Measurements from ENCODE around the gene MEGF11.

The MEGF11 gene

DNA sequence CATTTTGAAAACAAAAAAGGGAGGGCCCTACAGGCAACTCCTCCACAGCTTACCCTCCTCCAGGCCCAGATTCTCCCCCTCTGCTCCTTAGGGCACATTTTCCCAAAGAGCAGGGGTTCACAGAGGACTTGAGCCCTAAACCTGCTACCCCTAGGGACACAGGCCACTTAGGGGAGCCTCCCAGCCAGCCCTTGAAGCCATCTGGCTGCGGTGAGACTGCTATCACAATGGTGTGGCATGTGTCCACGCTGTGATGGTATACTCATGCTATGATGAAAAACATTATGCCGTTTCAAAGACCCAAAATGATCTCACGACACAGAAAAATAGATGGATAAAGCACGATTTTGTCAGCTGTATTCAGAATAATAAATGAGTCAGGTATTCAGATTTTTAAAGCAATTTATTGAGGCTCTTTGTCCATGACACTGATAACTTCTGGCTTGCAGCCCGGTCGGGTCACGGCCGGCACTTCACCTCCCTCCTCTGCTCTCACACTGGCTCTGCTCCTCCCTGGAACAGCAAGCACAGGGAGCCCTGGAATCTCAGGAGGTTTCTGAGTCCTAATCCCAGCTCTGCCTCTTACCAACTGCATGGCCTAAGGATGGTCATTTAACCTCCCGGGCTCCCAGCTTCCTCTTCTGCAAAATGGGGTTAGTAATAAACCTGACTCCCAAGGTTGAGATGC lies 115.3 kb downstream of the MEGF11 start:
- DNase-seq, result no peak

DNA sequence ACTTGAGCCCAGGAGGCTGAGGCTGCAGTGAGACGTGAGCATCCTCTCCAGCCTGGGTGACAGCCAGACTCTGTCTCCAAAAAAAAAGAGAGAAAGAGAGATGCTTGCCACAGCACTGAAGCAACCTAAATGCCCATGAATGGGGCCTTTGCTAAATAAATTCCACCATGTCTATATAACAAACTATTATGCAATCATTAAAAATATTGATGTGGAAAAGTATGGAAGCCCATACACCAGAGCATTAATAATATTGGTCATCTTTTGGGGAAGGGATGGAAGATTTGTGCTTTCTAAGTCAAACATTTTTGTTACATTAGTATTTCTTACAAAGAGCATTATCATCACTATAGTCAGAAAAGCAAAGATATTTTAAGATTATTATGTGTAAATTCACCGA lies 116.6 kb downstream of the MEGF11 start:
- DNase-seq, result no peak

DNA sequence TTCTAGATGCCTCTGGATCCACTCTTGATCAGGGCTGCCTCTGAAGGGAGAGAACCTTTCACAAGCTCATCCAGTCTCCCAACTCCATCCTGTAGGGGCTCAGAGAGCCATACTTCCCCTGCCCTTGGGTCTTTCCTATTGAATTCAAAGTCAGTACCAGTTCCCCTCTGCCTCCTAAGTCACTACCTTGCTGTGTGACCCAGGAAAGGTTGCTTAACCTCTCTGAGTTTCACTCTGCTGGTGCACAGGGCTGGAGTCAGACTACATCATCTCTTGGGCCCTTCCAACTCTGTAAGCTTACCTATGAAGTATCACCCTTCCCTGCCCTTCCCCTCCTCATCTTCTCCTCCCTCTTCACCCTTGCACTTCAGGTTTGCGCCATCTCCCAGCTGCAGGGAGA lies 117.9 kb downstream of the MEGF11 start:
- no peak for DNase-seq

DNA sequence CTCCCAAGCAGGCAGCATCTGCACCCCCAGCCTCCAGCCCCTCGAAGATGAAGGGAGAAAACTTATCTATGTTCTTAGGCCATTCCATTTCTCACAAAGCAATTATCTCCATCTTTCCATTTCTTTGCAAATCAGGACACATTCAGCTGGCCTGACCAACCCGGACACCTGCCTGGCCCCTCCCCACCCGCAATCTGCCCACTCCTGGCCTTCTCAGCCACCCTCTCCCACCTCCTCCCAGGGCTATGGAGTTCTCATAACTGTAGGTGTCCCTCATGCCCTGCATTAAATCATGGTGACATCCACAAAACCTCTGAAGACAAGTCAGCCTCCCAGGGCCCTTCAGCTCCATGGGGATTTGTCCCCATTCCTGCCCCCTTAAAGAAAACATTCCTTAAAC lies 119.3 kb downstream of the MEGF11 start:
- DNase-seq, result no peak

DNA sequence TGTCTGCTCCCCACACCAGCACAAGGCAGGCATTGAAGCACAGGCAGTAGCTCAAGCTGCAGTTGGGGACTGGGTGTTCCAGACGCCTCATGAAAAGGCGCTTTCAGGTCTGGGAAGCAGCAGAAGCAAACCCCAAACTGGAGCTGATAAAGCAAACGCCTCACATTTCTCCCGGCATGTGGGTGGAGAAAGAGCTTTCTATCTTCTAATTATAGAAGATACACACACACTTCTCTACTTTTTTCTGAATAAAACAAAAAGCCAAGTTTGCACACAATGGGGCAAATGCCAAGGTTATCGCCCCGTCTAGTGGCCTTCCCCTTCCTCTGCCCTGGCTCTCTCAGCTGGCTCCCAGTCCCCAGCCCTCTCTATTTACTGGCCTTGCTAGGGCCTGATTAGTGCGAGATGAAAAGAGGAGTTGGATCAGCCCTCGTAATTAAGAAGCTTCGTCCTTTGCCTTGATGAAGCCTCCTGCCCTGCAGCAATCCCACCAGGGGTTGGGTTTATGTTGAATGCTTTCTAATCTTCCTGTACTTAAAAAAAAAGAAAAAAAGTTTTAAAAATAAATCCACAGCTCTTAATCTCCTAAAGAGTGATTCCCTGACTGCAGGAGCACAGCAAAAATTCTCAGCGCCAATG lies 120.2 kb downstream of the MEGF11 start:
- DNase-seq, result no peak

DNA sequence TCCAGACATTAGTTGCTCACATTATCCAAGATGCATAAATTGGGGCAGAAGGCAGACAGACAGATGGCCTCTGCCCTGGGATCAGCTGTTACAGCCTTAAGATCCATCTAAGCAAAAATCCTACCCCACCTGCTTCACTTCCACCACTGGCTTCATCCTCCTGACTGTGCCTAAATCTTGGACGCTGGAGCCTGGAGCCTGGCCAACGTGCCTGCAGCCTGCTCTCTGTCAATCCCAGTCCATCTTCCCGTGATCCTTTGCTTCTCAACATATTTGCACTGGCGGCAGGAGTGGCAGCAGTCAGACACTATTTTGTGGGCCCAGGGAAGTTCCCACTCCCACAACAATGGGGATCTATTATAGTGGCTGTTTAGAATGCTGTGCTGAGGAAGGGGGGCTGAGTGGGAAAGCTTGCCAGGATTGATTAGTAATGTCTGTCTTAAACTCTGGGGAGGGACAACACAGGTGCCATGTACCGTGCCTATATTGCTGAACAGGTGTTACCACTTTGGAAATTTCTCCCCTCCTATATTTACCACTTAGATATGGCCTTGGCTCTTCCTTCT lies 121.2 kb downstream of the MEGF11 start:
- no peak for DNase-seq

DNA sequence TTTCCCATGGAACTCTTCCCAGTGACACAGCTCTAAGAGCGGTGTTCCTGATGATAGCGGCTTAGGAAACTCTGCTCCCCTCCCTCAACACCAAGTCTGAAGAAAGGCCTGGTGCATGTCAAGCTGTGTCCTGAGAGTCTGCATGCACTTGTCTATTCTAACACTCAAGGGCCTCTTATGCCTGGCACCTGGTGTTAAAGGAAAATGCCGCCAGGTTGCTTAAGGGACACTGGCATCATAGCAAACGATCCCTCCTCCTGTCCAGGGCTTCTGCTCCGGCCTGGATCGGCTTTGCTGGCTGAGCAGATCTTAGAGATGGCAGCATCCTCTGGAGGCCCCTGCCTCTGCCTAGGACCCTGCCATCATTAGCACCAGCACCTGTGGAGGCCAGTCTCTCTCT lies 121.7 kb downstream of the MEGF11 start:
- DNase-seq, result no peak

DNA sequence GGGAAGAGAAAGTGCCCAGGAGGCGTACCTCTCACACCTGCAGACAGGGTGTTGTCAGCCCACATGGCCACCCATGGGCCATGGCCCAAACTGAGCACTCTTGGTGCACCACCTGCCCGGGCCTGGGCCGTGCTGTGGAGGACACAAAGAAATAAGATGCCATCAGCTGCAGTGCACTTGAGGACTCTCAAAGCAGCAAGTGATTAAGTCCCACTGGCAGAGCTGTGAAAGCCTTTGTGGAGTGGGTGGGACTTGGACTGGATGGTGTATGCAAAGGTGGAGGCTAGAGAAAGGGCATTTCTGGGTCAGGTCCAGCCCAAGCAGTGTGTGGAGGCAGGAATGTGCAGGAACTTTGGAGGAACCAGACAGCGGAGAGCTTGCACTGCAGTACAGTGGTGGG lies 122.3 kb downstream of the MEGF11 start:
- no peak for DNase-seq

DNA sequence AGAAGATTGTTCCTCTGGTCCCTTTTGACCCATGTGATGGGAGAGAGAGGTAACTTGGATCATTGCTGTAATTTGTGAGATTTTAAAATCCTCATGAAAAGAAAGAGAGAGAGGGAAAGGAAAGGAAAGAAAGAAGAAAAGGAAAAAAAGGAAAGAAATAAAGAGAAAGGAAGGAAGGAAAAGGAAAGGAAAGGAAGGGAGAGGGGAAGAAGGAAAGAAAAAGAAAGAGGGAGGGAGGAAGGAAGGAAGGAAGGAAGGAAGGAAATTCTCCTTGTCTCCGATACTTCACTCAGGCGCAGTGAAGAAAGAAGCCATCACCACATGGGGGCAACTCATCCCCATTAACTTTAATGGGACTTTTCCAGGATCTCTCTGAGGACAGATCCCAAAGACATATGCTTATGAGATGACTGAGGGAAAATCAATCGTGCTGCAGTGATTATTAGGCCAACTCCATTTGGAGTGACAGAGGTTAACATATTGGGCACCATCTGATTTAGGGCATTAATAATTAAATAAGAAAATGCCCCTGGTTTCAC lies 123.0 kb downstream of the MEGF11 start:
- no peak for DNase-seq

DNA sequence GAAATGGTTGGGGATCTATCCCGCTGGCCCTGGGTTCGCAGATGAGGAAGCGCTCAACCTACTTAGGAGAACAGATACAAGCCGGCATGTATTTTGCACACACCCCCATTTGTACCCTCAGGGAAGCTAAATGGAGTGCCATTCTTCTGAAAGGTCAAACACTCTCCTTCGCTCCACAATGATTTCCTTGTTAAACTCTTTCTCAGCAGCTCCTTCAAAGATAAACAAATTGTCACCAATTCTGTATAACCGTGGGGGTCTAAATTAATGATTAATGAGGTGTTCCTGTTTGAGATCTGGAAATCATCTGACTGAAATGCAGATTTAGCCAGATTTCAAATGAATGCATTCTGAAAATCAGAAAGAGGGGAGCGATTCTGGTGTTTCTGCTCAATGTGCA lies 124.0 kb downstream of the MEGF11 start:
- no peak for DNase-seq

DNA sequence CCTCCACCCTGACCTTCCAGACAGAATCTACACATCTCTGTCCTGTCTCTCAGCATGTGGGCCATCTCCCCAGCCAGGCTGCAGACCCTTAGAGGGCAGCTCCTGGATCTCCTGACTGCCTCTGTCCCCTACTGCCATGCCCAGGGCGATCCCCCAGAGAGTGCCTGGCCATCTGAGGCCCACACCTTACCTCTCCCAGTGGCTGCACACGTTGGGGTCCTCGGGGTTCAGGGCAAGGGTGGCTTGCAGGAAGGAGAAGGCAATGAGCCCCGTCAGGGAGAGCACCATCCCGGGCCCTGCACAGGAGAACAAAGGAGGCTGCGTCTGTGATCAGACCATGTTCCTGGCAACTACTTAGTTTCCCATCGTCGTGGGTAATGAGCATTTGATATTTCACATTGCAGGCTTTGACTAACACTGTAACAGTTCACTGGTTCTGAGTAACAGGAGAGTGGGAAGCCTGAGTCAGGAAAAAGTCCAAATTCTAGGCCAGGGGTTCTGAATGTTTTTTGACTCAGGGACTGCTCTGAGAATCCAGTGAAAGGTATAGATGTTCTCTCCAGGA lies 125.4 kb downstream of the MEGF11 start:
- no peak for DNase-seq

DNA sequence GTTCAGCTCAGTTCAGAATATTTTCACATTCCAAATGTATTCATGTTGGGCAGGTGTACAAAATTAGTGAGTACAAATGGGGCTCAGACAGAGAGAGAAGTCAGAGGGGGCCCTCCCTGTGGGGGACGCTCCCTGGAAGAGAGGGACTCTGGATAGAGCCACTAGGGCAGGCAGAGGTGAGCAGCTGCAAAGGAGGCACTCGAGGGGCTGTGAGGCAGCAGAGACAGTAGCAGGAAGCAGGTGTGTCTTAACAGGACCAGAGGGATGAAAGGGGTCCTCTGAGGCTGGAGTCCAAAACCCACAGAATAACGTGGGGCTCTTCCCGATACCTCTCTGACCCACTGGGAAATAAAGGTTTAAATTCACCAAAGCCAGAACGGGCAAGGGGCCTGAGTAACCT lies 127.1 kb downstream of the MEGF11 start:
- no peak for DNase-seq

DNA sequence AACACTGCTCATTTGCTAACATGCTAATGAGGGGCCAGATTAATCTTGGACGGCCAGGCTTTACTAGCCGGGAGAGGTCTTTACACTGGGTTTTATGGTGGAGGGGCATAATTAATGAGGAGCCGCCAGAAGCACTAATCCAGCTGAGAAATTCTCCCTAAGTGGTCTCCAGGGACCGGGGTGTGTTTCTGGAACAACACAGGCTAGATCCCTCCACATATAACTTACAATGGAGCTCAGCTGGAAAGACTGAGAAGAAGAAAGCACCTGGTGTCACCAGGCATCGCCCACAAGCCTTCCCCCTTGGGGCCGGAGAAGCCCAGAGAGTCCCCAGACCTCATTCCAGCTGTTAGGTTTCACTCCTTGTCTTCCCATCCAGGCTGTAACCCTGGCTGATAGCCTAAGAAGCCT lies 127.5 kb downstream of the MEGF11 start:
- DNase-seq, result no peak

DNA sequence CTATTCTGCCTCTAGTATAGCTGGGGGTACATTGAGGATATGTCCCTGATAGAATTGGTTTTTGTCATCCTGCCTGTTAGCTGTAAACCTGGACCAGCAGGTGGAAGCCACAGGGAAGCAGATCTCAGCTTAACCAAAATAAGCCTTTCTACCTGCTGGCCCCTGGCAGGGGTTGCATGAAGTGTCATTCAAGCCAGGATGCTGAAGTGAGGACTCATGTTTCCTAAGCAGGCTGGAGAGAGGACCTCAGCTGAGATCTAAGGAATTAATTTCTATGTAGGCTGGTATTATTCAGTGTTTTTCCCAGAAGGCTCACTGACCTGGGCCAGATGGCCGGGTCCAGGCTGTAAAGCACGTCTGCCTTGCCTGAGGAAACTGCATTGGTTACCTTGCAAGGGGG lies 128.9 kb downstream of the MEGF11 start:
- no peak for DNase-seq

DNA sequence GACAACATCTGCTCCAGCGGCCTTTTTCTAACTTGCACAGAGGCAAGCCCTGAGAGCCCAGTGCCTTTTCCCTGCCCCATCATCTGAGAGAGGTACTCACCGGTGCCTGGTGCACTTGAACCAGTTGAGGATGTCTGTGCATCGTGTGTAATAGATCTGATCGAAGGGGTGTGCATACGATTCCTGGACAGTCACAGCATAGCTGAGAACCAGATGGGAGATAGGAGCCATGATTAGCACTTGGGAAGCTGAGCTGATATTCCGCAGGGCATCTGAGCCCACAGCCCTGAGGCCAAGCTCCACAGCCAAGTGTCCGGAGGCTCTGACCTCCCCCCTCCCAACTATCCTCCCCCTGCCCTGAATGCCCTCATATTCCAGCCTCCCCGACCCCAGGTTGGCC lies 129.8 kb downstream of the MEGF11 start:
- DNase-seq, result no peak

DNA sequence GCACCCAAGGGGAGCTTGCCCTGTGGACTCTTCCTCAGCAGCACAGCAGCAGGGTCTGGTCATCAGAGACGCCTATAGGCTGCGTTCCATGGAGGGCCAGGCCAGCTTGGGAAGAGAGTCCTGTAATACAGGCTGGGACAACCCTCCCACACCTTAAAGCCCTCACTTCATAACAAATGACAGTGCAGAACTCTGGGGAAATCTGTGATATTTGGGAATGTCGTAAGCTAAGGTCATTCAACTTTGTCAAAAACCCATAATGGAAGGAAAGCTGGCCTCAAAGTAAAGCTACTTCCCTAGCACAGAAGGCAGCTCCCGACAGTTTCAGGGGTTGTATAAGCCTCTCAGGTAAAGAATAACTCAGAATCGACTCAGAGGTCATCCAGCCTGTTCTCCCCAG lies 133.1 kb downstream of the MEGF11 start:
- DNase-seq, result no peak

DNA sequence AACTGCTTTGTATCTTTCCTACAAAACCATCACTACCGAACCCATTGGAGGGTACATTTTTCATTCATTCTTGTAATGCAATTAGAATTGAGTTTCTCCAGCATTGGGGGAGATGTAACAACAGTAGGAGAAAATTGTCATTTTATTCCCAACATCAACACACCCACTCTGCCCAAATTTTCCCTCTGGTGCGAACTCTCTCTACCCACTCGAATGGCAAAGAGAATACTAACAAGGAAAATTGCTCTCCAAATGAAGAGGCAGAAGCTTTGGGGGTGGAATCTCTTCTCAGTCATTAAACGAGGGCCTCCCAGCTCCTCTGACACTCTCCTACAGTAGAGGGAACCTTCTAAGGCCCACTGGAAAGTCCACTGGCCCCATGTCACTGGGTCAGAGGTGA lies 135.7 kb downstream of the MEGF11 start:
- DNase-seq, result no peak

DNA sequence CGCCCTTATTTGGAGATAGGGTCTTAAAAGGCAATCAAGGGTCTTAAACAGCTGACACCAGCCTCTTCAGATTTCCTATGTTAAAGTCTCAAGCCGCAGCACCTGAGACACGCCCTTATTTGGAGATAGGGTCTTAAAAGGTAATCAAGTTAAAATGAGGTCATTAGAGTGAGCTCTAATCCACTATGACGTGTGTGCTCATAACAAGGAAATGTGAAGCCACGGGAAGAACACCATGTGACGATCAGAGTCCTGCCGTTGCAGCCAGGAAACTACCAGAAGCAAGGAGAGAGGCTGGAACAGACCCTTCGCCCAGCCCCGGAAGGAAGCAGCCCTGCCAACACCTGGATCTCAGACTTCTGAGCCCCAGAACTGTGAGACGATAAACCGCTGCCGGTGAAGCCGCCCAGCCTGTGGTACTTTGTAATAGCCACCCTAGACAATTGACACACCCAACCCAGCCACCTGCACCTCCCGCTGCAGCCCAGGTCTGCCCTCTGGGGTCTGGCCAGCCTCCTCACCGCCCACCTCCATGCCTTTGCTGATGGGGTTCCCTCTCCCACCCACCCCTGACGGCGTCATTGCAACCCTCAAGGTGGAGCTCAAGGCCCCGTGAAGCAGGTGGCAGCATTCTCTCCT lies 137.9 kb downstream of the MEGF11 start:
- no peak for DNase-seq

DNA sequence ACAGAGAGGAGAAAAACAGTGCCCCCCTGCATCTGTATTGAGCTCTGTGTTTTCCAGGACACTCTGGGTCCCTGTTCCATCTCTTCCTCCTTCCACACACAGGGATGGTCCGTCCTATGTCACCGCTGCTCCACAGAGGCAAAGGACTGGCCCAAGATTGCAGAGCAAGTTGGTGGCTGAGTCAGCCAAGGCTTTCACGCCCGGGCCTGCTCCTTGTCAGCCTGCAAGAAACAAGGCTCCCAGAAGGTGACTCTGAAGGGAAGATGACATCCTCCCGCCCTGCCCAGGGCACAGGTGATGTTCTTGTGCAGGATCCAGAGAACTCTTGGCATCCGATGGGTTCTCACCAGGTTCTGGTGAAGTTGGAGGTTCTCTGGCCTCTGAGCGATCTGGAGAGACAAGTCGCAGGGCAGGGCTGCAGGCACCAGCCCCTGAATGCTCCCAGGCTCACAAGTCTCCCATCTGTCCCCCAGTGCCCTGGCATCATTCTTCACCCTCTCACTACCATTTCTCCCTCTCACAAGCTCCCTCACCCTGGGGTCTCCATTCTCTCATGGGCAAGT lies 138.6 kb downstream of the MEGF11 start:
- no peak for DNase-seq

DNA sequence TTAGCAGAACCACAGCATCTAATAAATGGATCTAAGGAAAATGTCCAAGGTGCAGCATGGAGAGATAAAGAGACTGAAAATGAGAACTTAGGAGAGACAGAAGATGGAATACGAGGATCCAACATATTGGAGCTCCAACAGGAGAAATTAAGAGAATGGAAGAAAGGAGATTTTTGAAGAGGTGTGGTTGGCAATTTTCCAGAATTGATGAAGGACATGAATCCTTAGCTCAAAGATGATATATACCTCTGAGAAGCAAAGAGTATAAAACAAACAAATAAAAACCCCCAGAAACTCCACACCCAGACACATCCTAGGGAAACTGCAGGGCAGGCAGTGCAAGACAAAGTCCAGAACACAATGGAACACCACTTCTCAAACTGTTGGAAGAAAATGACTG lies 141.2 kb downstream of the MEGF11 start:
- DNase-seq, result no peak

DNA sequence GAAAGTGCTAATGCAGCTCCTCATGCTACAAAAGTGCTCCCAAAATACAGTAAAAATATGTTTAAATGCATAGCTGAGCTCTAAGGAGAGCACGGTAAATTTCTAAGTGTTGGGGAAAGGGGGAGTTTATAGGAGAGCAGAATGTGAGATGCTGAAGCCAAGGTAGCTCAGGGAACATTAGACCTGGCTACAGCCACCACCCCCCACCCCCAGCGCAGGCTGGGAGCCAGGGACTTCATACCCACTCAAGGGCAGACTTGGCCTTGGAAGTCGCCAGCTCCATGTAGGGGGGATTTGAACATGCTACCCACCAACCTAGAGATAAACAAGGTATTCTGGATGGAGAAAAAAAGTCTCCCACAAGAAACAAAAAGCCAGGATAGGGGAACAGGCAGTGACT lies 142.2 kb downstream of the MEGF11 start:
- DNase-seq, result no peak

DNA sequence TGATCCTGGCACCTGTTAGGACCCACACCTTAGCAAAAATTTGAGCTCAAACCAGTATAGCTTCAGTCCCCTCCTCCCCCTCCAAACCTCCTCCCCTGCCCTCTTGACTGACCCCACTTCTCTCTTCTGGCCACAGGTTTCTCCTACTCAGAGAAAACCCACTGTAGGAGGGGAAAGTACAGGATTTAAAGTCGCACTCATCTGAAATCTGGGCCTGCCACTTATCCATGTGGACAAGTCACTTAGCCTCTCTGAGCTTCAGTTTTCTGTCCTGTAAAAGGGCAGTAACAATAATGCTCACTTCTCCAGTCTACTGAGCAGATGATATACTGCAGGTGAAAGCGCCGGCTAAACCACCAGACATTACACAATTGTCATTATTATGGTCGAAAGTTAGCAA lies 142.7 kb downstream of the MEGF11 start:
- no peak for DNase-seq

DNA sequence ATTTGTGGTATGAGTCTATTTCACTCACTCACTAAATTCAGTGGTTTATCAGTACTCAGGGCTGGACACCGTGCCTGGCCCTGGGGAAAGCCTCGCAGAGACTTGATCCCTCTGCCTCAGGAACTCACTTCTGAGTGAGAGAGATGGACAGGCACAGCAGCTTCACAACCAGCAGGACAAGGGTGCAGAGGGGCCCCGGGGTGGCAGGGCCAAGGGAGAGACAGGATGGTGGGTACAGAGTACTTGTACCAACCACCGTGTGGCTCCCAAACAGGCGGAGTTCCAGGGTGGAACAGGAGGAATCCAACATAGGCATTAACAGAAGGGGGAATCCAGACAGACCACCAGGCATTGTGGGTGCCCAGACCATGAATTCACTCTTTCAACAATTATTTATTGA lies 143.7 kb downstream of the MEGF11 start:
- no peak for DNase-seq

Data from cortex of kidney (tissue), 1 donor.